ENCODE results near the gene TOMM40L.
A peak's percentile ranks its signal among the peaks of the same experiment; 100 is the strongest.
"Not testable (repeated sequence)": the region's sequence is repeated elsewhere in the genome, so short reads cannot be mapped to it uniquely, and the experiment has no call there.

The TOMM40L gene

GRCh38 chr1:161257109-161257508, 31.2 kb downstream of the TOMM40L start:
- DNase-seq (ENCODE audit: low read depth): not testable (repeated sequence)

GRCh38 chr1:161258439-161259344, 32.8 kb downstream of the TOMM40L start, which contains the start of gene PCP4L1:
Gene PCP4L1 (plus strand): TSS chr1:161258745. CDS start chr1:161258975, 230 bp downstream.
- DNase-seq (ENCODE audit: low read depth): peak; percentile 21

- no peak for DNase-seq (ENCODE audit: low read depth)
These were observed 33.5 kb downstream of the TOMM40L start for GRCh38 chr1:161259345-161259702.

DNA sequence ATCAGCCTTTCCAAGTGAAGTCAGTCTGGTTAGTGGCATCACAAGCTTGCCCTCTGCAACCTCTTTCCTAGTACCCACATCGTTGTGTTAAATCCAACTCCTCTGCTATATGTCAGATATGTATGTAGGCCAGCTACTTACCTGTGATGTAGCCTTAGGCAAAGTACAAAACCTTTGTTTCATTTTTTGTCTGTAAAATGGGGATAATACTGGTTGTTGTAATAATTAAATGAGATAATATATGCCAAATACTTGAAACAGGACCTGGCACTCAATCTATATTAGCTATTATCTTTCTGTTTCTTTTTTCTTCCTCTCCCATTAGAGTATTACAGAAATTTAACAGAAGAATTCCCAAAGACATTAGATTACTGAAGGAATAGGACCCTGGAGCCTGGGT, 33.9 kb downstream of the TOMM40L start:
- DNase-seq (ENCODE audit: low read depth): no peak

DNA sequence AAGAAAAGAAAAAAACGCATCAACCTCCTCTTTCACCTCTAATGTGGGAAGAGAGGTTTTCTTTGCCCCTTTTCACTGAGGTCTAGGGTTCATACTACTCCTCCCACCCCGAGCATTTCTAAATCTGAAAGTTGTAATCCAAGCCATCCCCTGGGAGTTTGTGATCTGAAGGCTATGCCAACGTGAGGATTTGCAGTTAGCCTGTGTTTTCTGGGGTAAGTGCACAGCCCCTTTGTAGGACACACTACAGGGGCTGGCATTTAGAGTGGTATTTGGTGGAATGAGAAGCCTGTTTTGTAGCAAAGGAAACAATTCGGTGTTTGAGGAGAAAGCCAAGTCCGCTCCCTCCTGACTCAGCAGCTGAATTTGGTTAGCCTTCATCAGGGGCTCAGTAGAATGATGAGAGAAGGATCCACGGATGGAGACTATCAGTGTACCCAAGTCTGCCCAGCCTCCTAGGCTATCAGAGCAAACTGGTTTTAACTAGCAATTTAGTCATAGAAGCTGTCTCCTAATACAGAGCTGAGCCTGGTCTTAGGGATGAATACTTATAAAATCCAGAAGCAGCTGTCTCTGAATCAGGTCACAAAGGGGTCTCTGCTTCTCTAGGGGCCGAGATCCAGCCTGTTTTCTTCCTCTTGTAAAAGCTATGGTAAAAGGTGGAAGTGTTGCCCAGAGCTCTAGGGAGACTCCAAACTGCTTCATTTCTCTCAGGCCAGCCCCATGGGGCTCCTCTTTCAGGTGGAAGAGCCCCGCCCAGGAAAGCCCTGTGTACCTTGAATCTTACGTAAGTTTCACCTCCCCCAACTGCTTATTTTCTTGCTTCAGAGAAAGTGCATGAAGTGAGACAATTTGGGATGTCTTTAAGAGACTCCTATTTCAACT, 34.8 kb downstream of the TOMM40L start:
- DNase-seq (ENCODE audit: low read depth): no peak

- DNase-seq (ENCODE audit: low read depth): no peak
These were observed 35.7 kb downstream of the TOMM40L start for GRCh38 chr1:161261261-161262235.

DNA sequence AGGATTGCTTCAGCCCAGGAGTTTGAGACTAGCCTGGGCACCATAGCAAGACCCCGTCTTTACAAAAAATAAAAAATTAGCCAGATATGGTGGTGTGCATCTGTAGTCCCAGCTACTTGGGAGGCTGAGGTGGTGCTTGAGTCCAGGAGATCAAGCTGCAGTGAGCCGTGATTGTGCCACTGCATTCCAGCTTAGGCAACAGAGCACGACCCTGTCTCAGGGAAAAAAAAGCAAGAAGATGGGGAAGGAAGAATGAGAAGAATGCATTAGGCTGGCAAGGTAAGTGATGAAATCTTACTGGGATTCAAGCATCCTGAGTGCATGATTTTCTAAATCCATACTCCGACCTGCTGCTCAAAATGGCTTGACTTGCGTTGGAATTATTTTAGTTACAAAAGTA, 39.4 kb downstream of the TOMM40L start:
- no peak for DNase-seq (ENCODE audit: low read depth)

GRCh38 chr1:161266202-161266601, 40.3 kb downstream of the TOMM40L start:
- DNase-seq (ENCODE audit: low read depth): no peak

DNA sequence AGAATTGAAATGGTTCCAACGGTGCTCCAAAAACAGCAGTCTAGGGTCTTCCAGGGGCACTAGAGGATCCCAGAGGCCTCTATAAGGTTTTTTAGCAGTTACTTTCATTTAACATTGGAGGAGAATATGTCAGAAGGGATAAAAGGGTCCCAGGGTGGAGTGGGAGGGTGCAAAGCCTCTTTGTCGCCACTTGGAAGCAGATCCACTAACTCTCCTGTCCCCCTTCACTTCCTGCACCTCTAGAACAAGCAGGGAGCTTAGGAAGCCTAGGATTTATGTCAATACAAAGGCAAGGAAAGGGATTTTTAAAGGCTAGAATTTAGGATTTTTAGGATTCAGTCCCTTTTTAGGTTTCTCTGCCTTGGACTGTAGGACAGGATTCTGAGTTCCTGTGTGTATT, 41.0 kb downstream of the TOMM40L start:
- DNase-seq (ENCODE audit: low read depth): no peak

GRCh38 chr1:161267321-161267720, 41.5 kb downstream of the TOMM40L start:
- DNase-seq (ENCODE audit: low read depth): no peak

- DNase-seq (ENCODE audit: low read depth): no peak
These were observed 47.5 kb downstream of the TOMM40L start for GRCh38 chr1:161273402-161273801.

DNA sequence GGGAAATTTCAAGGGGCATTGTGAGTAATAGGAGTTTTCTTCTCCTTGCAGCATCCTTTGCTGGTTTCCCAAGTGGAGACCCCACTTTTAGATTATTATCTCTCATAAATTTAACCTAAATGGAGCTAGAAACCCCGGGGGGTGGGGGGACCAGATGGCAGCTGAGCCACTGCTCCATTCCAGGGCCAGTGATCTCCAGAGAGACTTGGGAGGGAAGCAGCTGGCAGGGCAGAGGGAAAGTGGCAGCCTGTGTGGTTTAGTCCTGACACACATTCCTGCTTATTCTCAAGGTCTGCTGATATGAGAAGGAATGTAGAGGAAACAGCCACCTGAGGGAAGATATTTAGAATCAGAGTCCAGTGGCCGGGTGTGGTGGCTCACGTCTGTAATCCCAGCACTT, 49.0 kb downstream of the TOMM40L start:
- no peak for DNase-seq (ENCODE audit: low read depth)
